ENCODE measurements around the gene SYCN. TPM values are rescaled to one million over a fixed set of nuclear protein-coding genes. Genes with fewer than 3 reads are reported as not detected.
A peak's percentile ranks its signal among the peaks of the same experiment; 100 is the strongest.

The SYCN gene
- polyA plus RNA-seq, 3 donors: not detected

DNA sequence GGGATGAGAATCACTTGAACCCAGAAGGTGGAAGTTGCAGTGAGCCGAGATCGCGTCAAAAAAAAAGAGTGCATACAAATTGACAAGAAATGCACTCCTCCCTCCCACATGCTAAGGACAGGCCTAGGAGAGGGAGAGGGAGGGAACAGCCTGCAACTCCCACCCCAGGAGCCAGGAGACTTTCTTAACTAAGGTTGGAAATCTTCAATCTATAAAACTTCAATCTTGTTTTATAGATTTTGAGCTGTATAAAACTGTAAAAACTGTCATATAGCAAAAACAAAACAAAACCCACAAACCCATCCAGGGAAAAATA is 1.3 kb upstream of the SYCN start:
- Histone ChIP-seq H3K9ac (ENCODE audit: insufficient read depth, low read length, poor library complexity, severe bottlenecking) (no peak overlapping the region), H3K36me3 (replicated peaks in 1 of 2; ENCODE audit: control insufficient read depth in 1 of 2, insufficient read depth in 2 of 2, low read length in 2 of 2) (no peaks in the 10 kb centered on the region), H3K9me3 (replicated peaks in 1 of 2; ENCODE audit: control insufficient read depth in 1 of 2, insufficient read depth in 1 of 2, low read length in 2 of 2) (no peaks in the 10 kb centered on the region), H2AFZ (ENCODE audit: insufficient read depth, low read depth, low read length, poor library complexity, severe bottlenecking) (no peak overlapping the region), H3K4me2 (replicated peaks; ENCODE audit: extremely low read depth, low read length, poor library complexity, severe bottlenecking) (no peak overlapping the region), H3K27ac (ENCODE audit: low read depth in 1 of 2, low read length in 2 of 2) (no peak overlapping the region), H4K20me1 (ENCODE audit: insufficient read depth, low read length) (no peaks in the 10 kb centered on the region), H3K79me2 (ENCODE audit: insufficient read depth, low read length) (no peaks in the 10 kb centered on the region), H3K4me1 (ENCODE audit: control insufficient read depth in 1 of 2, insufficient read depth in 2 of 2, low read length in 2 of 2) (no peaks in the 10 kb centered on the region), H3K27me3 (ENCODE audit: control insufficient read depth in 2 of 2, insufficient read depth in 2 of 2, low read length in 2 of 2) (peaks cover 0 to 28% of the 10 kb centered on the region in 2 donors), H3K4me3 (replicated peaks in 1 of 3; ENCODE audit: low read depth in 2 of 3, low read length in 3 of 3) (no peak overlapping the region)
- DNase-seq: no peak
- peak overlapping the region in 1 of 2 donors; percentile 46 for H3K4me3 Mint-ChIP-seq
- intact Hi-C loops (cut with micrococcal nuclease): no loop called here
- no peaks in the 10 kb centered on the region for H3K36me3 Mint-ChIP-seq
- H3K27me3 Mint-ChIP-seq (ENCODE audit: low read depth in 3 of 3): peaks cover 41 to 56% (median 55%) of the 10 kb centered on the region in 3 donors
- H3K4me1 Mint-ChIP-seq: no peaks in the 10 kb centered on the region
- H3K9me3 Mint-ChIP-seq: peaks cover 0 to 4% (median 2%) of the 10 kb centered on the region in 7 donors
- H3K27ac Mint-ChIP-seq: no peak overlapping the region
- TF ChIP-seq, protein P1, sequence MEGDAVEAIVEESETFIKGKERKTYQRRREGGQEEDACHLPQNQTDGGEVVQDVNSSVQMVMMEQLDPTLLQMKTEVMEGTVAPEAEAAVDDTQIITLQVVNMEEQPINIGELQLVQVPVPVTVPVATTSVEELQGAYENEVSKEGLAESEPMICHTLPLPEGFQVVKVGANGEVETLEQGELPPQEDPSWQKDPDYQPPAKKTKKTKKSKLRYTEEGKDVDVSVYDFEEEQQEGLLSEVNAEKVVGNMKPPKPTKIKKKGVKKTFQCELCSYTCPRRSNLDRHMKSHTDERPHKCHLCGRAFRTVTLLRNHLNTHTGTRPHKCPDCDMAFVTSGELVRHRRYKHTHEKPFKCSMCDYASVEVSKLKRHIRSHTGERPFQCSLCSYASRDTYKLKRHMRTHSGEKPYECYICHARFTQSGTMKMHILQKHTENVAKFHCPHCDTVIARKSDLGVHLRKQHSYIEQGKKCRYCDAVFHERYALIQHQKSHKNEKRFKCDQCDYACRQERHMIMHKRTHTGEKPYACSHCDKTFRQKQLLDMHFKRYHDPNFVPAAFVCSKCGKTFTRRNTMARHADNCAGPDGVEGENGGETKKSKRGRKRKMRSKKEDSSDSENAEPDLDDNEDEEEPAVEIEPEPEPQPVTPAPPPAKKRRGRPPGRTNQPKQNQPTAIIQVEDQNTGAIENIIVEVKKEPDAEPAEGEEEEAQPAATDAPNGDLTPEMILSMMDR (IDR thresholded peaks at IDR 0.05): no peak
- no CpG with 5 or more reads among the region's 3 CpGs for WGBS (ENCODE audit: insufficient coverage)

DNA sequence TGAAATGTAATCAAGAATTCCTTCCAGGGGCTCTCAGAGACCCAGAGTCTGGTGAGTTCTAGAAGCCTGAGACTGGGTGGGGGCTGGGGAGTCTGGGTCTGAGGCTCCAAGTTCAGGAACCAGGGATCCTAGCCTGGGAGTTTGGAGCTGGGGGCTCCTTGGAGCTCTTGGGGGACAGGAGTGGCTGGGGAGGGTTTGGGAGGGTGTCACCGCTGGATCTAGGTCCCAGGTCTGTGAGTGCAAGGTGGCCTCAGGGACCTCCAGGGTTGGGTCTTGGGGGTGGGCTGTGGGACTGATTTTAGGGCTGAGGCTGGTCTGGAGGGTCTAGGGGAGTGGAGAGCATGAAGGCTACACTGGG is 1.1 kb downstream of the SYCN start:
- intact Hi-C loops (cut with micrococcal nuclease): no loop called here
- no peaks in the 10 kb centered on the region for H3K4me1 Mint-ChIP-seq
- Histone ChIP-seq H3K27me3 (ENCODE audit: control insufficient read depth in 2 of 2, insufficient read depth in 2 of 2, low read length in 2 of 2) (peaks cover 0 to 37% of the 10 kb centered on the region in 2 donors), H2AFZ (ENCODE audit: insufficient read depth, low read depth, low read length, poor library complexity, severe bottlenecking) (no peak overlapping the region), H3K79me2 (ENCODE audit: insufficient read depth, low read length) (no peaks in the 10 kb centered on the region), H4K20me1 (ENCODE audit: insufficient read depth, low read length) (no peaks in the 10 kb centered on the region), H3K4me2 (replicated peaks; ENCODE audit: extremely low read depth, low read length, poor library complexity, severe bottlenecking) (no peak overlapping the region), H3K4me3 (replicated peaks in 1 of 3; ENCODE audit: low read depth in 2 of 3, low read length in 3 of 3) (no peak overlapping the region), H3K4me1 (ENCODE audit: control insufficient read depth in 1 of 2, insufficient read depth in 2 of 2, low read length in 2 of 2) (no peaks in the 10 kb centered on the region), H3K9me3 (replicated peaks in 1 of 2; ENCODE audit: control insufficient read depth in 1 of 2, insufficient read depth in 1 of 2, low read length in 2 of 2) (no peaks in the 10 kb centered on the region), H3K36me3 (replicated peaks in 1 of 2; ENCODE audit: control insufficient read depth in 1 of 2, insufficient read depth in 2 of 2, low read length in 2 of 2) (no peaks in the 10 kb centered on the region), H3K27ac (ENCODE audit: low read depth in 1 of 2, low read length in 2 of 2) (no peak overlapping the region), H3K9ac (ENCODE audit: insufficient read depth, low read length, poor library complexity, severe bottlenecking) (no peak overlapping the region)
- H3K9me3 Mint-ChIP-seq: peaks cover 0 to 4% (median 2%) of the 10 kb centered on the region in 7 donors
- TF ChIP-seq, protein P1 (IDR thresholded peaks at IDR 0.05): no peak
- H3K36me3 Mint-ChIP-seq: no peaks in the 10 kb centered on the region
- H3K4me3 Mint-ChIP-seq: peak overlapping the region in 1 of 2 donors; percentile 77
- H3K27me3 Mint-ChIP-seq (ENCODE audit: low read depth in 3 of 3): peaks cover 43 to 73% (median 63%) of the 10 kb centered on the region in 3 donors
- H3K27ac Mint-ChIP-seq: no peak overlapping the region
- DNase-seq: no peak
- WGBS (ENCODE audit: insufficient coverage): 90% methylated on average over 1 of the region's 1 CpG
